Measurements from ENCODE around the gene EXOC4. TPM values are rescaled to one million over a fixed set of nuclear protein-coding genes. Genes with fewer than 3 reads are reported as not detected.

The EXOC4 gene
- total RNA-seq, 1 experiment from 2014 or later = 91.9 TPM

DNA sequence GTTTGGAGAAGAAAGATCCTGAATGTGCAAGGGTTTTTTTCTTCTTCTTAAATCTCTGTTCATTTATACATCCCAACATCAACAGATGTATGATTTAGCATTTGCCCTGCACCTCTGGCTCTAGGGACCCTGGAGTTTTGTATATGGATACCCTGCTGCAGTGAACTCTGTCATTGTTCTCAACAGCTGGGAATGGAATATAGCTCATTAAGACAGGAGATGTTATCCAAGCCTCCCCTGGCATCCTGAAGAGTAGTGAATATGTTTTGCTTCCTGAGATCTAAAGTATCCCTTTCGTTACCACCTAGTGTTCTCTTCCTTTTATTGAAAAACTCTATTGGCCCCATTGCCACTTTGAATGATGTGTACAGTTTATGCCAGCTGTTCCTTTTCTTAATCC lies 275.9 kb downstream of the EXOC4 start:
- intact Hi-C loops (cut with micrococcal nuclease; ENCODE audit: unreplicated experiment) = no loop called here
- Mint-ChIP-seq H3K4me3 (ENCODE audit: low read depth, unreplicated experiment) (no peak overlapping the region), H3K36me3 (ENCODE audit: insufficient read depth, unreplicated experiment) (no peaks in the 10 kb centered on the region), H3K4me1 (ENCODE audit: low read depth, unreplicated experiment) (peaks cover 7% of the 10 kb centered on the region), H3K9me3 (ENCODE audit: low read depth, unreplicated experiment) (no peaks in the 10 kb centered on the region), H3K27me3 (ENCODE audit: unreplicated experiment) (no peaks in the 10 kb centered on the region), H3K27ac (ENCODE audit: unreplicated experiment) (no peak overlapping the region)
- BruUV-seq (replicated peaks) = no TSS peak
- TF ChIP-seq CTCF (IDR thresholded peaks at IDR 0.05; ENCODE audit: unreplicated experiment) = no peak
- CTCF ChIA-PET = interaction anchor here (0.6 kb wide), 1 partner anchor 31 kb away, joined by 3 read pairs; no protein-coding TSS in a partner anchor
- no peak for DNase-seq

DNA sequence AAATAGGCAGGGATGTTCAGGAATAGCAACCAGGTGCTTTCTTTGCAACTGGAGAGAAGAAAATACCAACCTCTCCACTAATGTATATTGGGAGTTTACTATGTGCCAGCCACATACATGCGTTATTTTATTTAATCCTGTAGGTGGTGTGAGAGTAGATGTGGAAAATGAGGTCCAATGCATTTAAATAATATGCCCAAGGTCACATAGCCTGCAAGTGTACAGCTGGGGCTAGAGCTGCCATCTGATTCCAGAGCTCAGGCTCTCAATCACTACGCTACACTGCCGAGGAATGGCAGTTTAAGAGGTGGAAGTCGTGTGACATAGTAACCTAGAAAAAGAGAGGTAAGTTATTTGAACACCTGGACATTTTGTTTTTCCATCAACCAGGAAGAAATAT lies 277.0 kb downstream of the EXOC4 start:
- DNase-seq = no peak
- intact Hi-C loops (cut with micrococcal nuclease; ENCODE audit: unreplicated experiment) = no loop called here

GRCh38 chr7:133530682-133531081 lies 277.8 kb downstream of the EXOC4 start:
- CTCF ChIA-PET = no interaction called here
- no peaks in the 10 kb centered on the region for H3K27me3 Mint-ChIP-seq (ENCODE audit: unreplicated experiment)
- H3K4me1 Mint-ChIP-seq (ENCODE audit: low read depth, unreplicated experiment) = peaks cover 7% of the 10 kb centered on the region
- H3K27ac Mint-ChIP-seq (ENCODE audit: unreplicated experiment) = no peak overlapping the region
- no peaks in the 10 kb centered on the region for H3K9me3 Mint-ChIP-seq (ENCODE audit: low read depth, unreplicated experiment)
- TF ChIP-seq CTCF (IDR thresholded peaks at IDR 0.05; ENCODE audit: unreplicated experiment) = no peak
- DNase-seq = no peak
- H3K4me3 Mint-ChIP-seq (ENCODE audit: low read depth, unreplicated experiment) = no peak overlapping the region
- H3K36me3 Mint-ChIP-seq (ENCODE audit: insufficient read depth, unreplicated experiment) = no peaks in the 10 kb centered on the region
- no TSS peak for BruUV-seq (replicated peaks)
- intact Hi-C loops (cut with micrococcal nuclease; ENCODE audit: unreplicated experiment) = no loop called here

More for the DNA sequence above, 277.0 kb downstream of the EXOC4 start:
- Mint-ChIP-seq H3K4me1 (ENCODE audit: low read depth, unreplicated experiment) (peaks cover 7% of the 10 kb centered on the region), H3K4me3 (ENCODE audit: low read depth, unreplicated experiment) (no peak overlapping the region), H3K36me3 (ENCODE audit: insufficient read depth, unreplicated experiment) (no peaks in the 10 kb centered on the region), H3K27me3 (ENCODE audit: unreplicated experiment) (no peaks in the 10 kb centered on the region), H3K27ac (ENCODE audit: unreplicated experiment) (no peak overlapping the region), H3K9me3 (ENCODE audit: low read depth, unreplicated experiment) (no peaks in the 10 kb centered on the region)
- no peak for TF ChIP-seq CTCF (IDR thresholded peaks at IDR 0.05; ENCODE audit: unreplicated experiment)
- BruUV-seq (replicated peaks) = no TSS peak
- CTCF ChIA-PET = no interaction called here

GRCh38 chr7:133534816-133535215 lies 281.9 kb downstream of the EXOC4 start:
- Mint-ChIP-seq H3K36me3 (ENCODE audit: insufficient read depth, unreplicated experiment) (no peaks in the 10 kb centered on the region), H3K27me3 (ENCODE audit: unreplicated experiment) (no peaks in the 10 kb centered on the region), H3K9me3 (ENCODE audit: low read depth, unreplicated experiment) (no peaks in the 10 kb centered on the region), H3K4me3 (ENCODE audit: low read depth, unreplicated experiment) (no peak overlapping the region), H3K27ac (ENCODE audit: unreplicated experiment) (no peak overlapping the region), H3K4me1 (ENCODE audit: low read depth, unreplicated experiment) (peaks cover 7% of the 10 kb centered on the region)
- no peak for TF ChIP-seq CTCF (IDR thresholded peaks at IDR 0.05; ENCODE audit: unreplicated experiment)
- no TSS peak for BruUV-seq (replicated peaks)
- no peak for DNase-seq
- CTCF ChIA-PET = no interaction called here
- intact Hi-C loops (cut with micrococcal nuclease; ENCODE audit: unreplicated experiment) = no loop called here

Data from Calu3 (cell line).